ENCODE results near the gene NKX3-2.
A peak's percentile ranks its signal among the peaks of the same experiment; 100 is the strongest.

NKX3-2 gene

DNA sequence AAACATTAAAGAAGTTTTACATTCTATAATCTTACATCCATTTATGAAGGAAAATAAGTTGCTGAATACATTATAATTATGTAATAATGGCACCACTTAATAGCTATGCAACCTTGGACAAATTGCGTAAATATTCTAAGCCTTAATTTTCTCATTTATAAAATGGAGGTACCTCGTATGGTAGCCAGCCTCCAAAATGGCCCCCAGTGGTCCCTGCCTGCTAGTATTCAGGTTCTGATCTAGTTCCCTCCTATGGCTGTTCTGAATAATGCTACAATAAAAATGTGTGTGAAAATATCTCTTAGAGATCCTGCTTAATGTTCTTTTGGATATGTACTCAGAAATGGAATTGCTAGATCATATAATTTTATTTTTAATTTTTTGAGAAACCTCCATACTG lies 11.0 kb upstream of the NKX3-2 start:
- no peak for TF ChIP-seq JUND (IDR thresholded peaks at IDR 0.05; ENCODE audit: low read depth)
- in situ Hi-C loops (cut with HindIII; ENCODE audit: low pct_unique_long_range_greater_than_20kb, low sequenced_read_pairs), result no loop called here
- DNase-seq (ENCODE audit: low read depth in 1 of 2, low spot score in 1 of 2), result no peak

DNA sequence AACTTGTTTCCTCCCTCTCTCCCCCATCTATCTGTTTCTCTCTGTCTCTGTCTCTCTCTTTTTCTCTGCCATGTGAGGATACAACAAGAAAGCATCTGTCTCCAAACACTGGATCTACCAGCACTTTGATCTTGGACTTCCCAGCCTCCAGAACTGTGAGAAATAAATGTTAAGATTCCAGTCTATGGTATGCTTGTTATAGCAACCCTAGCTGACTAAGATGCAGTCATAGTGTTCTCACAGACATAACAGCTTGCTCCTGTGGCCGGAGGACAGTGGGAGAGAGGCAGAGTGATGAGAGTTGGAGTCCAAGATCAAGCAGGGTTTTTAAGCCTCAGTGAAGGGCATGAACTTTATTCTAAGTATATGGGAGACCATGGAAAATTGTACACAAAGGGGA lies 8.8 kb upstream of the NKX3-2 start:
- in situ Hi-C loops (cut with HindIII; ENCODE audit: low pct_unique_long_range_greater_than_20kb, low sequenced_read_pairs), result no loop called here
- no peak for DNase-seq (ENCODE audit: low read depth in 1 of 2, low spot score in 1 of 2)
- no peak for TF ChIP-seq JUND (IDR thresholded peaks at IDR 0.05; ENCODE audit: low read depth)

DNA sequence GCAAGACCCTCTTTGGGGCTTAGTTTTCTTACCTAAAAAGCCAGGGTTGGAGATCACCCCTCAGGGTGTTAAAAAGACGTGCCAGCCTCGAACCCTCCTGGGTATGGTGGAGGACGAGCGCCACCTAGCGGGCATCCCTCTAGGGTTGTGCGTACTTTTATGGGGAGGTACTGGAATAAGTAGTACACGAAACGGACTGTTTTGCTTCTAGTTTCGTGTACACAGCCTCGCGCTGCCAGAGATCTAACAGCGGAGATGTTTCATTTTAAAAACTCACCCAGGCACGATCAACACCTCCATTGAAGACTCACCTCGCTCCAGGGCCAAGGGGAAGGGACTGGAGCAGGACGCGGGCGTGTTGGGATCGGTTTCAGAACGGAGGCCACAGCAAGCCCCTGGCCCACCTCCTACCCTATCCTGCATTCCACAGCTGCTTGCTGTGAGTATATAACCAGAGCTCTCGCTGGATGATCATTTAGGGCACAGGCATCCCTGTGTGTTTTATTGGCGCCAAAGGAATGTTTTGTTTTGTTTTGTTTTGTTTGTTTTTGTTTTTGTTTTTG lies 4.8 kb upstream of the NKX3-2 start:
- in situ Hi-C loops (cut with HindIII; ENCODE audit: low pct_unique_long_range_greater_than_20kb, low sequenced_read_pairs), result no loop called here
- peak; percentile 84 to 89 for DNase-seq (ENCODE audit: low read depth in 1 of 2, low spot score in 1 of 2)
- TF ChIP-seq JUND (IDR thresholded peaks at IDR 0.05; ENCODE audit: low read depth), result no peak

DNA sequence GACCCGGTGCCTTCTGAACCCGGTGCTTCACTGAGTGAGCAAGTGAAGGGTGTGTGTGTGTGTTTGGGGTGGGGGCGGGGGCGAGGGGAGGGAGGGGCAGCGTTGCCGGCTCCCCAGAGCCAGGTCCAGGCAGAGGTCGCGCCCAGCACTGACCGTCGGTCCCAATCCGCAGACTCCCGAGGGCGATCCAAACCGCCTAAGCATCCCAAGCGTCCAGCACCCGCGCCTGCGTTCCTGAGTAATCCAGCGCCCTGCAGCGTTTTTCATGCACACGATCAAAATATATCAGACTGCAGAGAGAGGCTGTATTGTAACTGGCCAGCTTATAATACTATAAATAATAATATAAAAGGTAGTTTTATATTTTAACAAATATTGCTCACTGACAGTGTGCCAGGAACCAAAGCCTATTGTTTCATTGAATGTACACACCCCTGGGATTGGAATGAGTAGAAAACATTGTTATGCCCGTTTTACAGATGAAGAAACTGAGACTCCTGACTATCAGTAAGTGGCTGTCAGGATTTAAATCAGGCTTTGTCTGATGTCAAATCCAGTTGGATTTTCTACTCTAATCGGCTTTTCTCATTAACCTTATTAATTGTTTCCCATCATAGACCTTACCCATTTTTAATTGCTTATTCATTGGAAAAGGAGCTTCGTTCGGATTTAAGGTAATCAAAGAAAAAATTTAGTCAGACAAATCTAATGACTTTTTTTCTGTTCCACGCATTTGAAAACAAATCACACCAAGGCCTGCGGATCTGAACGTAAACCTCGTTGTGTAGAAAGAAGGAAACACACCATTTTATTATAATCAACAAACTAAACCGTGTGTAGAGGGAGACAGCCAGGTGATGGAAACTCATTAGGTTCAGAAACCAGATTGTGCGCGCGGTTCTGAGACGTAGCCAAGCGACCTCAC lies 4.0 kb upstream of the NKX3-2 start:
- DNase-seq (ENCODE audit: low read depth in 1 of 2, low spot score in 1 of 2), result peak in 1 of 2 experiments; percentile 25
- in situ Hi-C loops (cut with HindIII; ENCODE audit: low pct_unique_long_range_greater_than_20kb, low sequenced_read_pairs), result no loop called here
- TF ChIP-seq JUND (IDR thresholded peaks at IDR 0.05; ENCODE audit: low read depth), result no peak

DNA sequence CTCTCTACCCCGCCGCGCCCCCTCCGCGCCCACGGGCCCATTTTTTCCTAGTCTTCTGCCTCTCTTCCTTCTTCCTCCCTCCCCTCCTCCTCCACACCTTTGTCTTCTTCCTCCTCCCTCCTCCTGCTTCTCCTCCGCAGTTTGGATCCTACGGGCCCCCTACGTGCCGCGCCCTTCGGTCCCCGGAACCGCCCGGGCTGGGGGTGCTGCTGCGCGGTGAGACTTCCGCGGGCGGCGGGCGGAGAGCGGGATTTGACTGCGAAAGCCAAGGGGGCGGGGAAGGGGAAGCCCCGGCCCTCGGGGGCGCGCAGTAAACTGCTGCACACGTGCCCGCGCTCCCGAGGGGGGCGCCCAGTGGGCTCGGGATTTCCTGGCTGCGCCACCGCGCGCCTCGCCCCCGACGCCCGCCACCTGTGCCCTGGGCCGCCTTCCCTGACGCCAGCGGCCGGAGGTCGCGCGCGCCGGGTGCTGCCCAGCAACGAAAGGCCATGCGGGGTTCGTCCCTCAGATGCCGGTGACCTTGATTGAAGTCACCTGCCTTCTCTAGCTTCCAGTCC lies 3.3 kb upstream of the NKX3-2 start:
- TF ChIP-seq JUND (IDR thresholded peaks at IDR 0.05; ENCODE audit: low read depth), result no peak
- in situ Hi-C loops (cut with HindIII; ENCODE audit: low pct_unique_long_range_greater_than_20kb, low sequenced_read_pairs), result no loop called here

DNA sequence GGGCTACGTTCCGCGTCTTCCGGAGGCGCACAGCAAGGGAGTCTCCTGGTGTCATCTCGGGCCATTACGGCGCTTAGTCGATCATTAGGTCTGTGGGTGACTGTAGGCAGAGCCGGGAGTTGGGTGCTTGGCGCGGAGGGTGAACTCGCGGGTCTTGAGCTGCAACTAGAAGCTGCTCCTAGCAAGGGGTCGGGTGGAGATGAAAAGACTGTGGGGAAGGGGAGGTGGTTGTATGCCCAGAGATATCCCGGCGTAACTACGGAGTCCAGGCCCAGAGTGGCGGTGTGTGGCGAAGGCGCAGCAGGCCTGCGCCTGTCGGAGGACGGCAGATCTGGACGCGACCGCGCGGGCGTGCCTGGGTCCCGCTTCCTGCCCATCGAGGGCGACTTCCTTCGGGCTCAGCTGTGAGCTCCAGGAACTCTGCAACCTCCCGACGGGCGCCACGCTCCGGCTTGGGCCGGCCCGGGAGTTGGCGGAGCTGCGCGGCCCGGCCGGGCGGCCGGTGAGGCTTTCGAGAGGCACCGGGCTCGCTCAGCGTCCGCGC lies 2.7 kb upstream of the NKX3-2 start:
- in situ Hi-C loops (cut with HindIII; ENCODE audit: low pct_unique_long_range_greater_than_20kb, low sequenced_read_pairs), result no loop called here
- DNase-seq (ENCODE audit: low read depth in 1 of 2, low spot score in 1 of 2), result no peak
- no peak for TF ChIP-seq JUND (IDR thresholded peaks at IDR 0.05; ENCODE audit: low read depth)

More for the DNA sequence above, 3.3 kb upstream of the NKX3-2 start:
- no peak for DNase-seq (ENCODE audit: low read depth in 1 of 2, low spot score in 1 of 2)

DNA sequence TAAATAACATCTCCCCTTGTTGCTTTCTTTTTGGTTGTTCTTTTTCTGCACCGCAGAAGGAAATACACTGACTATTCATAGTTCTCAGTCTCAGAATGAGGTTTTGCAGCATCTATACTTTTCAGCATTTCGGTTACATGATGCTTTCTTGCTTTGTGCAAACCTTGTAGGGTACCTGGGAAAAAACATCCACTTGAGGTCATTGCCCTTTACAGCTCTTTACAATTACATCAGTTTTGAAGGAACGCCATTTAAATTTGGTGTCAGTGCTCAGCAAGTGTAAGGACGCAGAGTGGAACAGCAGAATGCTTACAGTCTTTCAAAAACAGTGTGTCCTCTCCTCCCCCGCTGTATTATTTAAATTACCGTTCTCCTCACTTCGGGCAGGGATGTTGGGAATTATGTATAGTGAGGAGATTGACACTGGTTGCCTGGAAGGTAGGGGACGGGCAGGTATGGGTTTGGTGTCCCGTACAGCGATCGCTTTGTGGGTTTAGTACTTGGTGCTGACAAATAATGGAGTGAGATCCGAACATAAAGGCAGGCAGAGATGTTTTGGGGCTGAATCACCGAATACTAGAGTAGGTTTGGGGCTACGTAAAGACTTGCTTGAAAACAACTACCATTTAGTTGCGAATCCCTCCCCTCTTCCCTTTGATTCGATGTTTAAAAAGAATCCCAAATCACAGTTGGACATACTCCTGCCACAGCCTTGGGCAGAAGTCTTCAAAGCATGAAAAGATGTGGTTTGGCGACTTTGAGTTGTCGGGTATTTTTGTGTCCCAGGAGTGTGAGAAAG lies 2.0 kb upstream of the NKX3-2 start:
- in situ Hi-C loops (cut with HindIII; ENCODE audit: low pct_unique_long_range_greater_than_20kb, low sequenced_read_pairs), result no loop called here
- TF ChIP-seq JUND (IDR thresholded peaks at IDR 0.05; ENCODE audit: low read depth), result no peak
- DNase-seq (ENCODE audit: low read depth in 1 of 2, low spot score in 1 of 2), result no peak

DNA sequence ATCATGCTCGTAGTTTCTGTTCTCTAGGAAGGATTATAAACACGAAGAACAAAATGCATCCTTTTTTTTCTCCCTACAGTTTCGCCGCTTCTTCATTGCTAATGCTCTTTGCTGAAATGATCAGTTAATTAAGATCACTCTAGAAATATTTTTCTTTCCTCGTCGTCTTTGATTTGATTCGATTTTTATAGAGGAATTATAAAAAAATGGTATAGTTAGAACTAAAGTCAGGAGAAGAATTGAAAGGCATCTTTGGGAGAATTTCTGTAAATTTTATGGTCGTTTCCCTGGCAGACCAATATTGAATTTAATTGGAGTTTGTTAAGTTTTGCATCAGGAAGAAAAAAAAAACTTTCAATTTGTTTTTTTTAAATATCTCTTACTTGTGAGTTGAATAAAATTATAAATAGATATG lies 1.1 kb upstream of the NKX3-2 start:
- in situ Hi-C loops (cut with HindIII; ENCODE audit: low pct_unique_long_range_greater_than_20kb, low sequenced_read_pairs), result no loop called here
- DNase-seq (ENCODE audit: low read depth in 1 of 2, low spot score in 1 of 2), result no peak

DNA sequence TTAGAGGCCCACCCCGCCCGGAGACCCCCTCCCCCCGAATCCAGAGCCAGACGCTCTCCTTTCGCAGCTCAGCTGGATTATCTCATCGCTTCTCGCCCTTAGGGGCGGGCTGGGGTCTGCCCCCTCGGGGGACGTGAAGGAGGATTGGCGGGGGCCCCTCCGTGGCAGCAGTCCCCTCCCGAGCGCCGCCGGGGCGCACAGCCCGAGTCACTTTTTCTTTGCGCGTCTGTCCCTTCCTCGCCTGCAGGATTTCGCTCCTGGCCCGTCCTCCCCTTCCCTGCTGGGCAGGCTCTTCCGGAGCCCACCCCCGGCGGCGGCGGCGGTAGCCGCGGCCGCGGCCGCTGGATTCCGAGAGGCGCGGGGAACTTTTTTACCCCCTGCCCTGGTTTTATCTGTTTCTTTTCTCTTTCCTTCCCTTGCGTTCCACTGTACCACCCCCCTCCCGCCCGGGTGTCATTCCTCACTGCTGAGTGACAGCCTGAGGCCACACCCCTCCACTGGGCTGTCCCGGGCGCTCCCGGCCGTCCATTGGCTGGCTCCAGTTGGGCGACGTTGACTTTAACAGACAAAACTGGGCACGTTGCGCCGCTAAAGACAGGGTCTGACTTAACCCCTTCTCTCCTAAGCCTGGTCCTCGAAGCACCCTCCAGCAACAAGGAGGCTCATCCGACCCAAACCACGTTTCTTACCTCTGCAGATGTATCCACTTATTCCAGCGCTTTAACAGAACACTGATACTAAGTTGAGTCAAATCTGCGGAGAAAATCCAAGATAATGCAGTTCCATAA lies 492 bp upstream of the NKX3-2 start:
- in situ Hi-C loops (cut with HindIII; ENCODE audit: low pct_unique_long_range_greater_than_20kb, low sequenced_read_pairs), result no loop called here
- DNase-seq (ENCODE audit: low read depth in 1 of 2, low spot score in 1 of 2), result peak; percentile 88 to 98

More for the DNA sequence above, 1.1 kb upstream of the NKX3-2 start:
- TF ChIP-seq JUND (IDR thresholded peaks at IDR 0.05; ENCODE audit: low read depth), result no peak

DNA sequence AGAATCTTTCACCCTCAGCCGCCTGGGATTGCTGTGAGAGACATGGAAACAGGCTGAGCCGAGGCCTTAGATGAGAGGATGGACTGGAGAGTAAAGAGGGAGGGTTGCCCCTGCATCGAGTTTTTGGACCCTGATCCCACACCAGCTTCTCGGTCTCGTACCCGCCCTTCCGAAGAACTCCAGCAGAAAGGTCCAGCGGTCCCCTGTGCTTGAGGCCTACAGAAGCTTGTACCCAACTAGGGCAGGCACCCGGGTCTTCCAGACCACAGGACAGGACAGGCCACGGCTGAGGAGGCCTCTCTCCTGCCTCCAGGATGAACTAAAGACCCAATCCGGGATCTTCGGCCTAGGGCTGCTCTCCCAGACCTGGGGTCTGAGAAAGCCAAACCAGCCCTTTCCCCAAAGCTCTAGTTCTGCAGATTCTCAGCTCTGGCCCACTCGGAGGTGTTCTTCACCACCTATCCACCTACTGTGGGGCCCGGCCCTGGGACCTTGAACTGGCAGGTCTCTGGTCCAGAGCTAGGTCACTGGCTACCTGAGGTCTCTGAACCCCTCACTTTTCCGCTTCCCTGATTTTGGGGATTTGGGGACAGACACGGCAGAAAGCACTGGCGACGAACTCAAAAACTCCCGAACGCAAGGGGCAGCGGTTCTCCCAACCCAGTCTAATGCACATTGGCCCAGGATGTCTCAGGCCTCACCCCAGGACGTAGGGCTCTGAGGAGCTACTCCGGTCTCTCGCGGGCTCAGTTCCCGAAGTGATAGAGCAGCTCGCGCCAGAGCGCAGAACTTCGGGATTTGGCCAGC lies 1.1 kb downstream of the NKX3-2 start:
- no peak for DNase-seq (ENCODE audit: low read depth in 1 of 2, low spot score in 1 of 2)
- no peak for TF ChIP-seq JUND (IDR thresholded peaks at IDR 0.05; ENCODE audit: low read depth)
- in situ Hi-C loops (cut with HindIII; ENCODE audit: low pct_unique_long_range_greater_than_20kb, low sequenced_read_pairs), result no loop called here

More for the DNA sequence above, 492 bp upstream of the NKX3-2 start:
- TF ChIP-seq JUND (IDR thresholded peaks at IDR 0.05; ENCODE audit: low read depth), result no peak

DNA sequence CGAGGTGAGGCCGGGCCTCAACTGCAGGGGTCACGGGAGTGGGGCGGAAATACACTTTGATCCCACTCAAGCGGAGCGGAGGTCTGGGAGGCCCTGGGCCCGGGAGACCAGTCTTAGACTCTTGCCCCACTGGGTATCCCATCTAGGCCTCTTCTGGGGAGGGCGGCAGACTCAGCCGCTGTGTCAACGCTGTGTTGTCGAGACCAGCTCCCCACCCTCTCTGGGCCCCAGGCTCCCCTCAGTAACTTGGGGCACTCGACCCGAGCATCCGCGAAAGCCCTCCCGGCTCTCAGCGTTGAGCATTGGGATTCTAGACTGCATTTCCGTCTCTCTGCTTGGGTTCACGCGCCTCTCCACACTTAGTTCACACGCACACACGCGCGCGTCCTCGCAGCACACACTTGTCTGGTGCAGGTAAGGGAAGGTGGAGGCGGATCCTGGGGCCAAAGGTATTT lies 1.7 kb downstream of the NKX3-2 start:
- in situ Hi-C loops (cut with HindIII; ENCODE audit: low pct_unique_long_range_greater_than_20kb, low sequenced_read_pairs), result no loop called here
- no peak for DNase-seq (ENCODE audit: low read depth in 1 of 2, low spot score in 1 of 2)
- no peak for TF ChIP-seq JUND (IDR thresholded peaks at IDR 0.05; ENCODE audit: low read depth)
